Uterus (tissue), 2 donors: ENCODE measurements around the gene OTOS.

Experiments
- POLR2A ChIP-seq, 2 donors: fragments of 450-650 bp; IDR thresholded peaks; one replicate each; pipeline ENCODE4 v1.6.1; 2016; ENCODE audit warnings: antibody characterized with exemption in 2 of 2, mild to moderate bottlenecking in 1 of 2, moderate library complexity in 1 of 2
- TF ChIP-seq, protein P1 (sequence below), 4 experiments: fragments of 200-600 bp in 2 of 4; fragments of 450-650 bp in 2 of 4; sonication (generic) in 2 of 4; IDR thresholded peaks; one replicate each; pipeline ENCODE4 v1.5.1; 2016 to 2019; ENCODE audit warnings: antibody characterized with exemption in 4 of 4, mild to moderate bottlenecking in 2 of 4, moderate library complexity in 1 of 4

DNA sequence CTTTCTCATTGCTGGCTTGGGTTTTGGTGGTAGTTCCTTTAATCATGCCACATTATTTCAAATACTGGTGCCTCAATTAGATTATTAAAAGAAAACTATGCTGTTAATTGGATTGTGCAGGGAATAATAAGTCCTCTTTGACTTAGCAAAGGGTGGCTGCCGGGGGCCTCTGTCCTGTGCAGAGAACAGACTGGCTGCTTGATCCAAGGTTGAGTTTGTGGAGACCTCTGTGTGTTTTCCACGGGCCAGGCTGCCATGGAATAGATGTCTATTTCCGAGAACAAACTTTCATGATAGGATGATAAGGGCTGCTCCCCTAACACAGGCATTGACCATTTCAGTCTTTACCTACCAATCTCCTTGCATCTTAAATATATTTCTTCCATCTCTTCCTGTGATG is 30.4 kb upstream of the OTOS start:
- TF ChIP-seq, protein P1, sequence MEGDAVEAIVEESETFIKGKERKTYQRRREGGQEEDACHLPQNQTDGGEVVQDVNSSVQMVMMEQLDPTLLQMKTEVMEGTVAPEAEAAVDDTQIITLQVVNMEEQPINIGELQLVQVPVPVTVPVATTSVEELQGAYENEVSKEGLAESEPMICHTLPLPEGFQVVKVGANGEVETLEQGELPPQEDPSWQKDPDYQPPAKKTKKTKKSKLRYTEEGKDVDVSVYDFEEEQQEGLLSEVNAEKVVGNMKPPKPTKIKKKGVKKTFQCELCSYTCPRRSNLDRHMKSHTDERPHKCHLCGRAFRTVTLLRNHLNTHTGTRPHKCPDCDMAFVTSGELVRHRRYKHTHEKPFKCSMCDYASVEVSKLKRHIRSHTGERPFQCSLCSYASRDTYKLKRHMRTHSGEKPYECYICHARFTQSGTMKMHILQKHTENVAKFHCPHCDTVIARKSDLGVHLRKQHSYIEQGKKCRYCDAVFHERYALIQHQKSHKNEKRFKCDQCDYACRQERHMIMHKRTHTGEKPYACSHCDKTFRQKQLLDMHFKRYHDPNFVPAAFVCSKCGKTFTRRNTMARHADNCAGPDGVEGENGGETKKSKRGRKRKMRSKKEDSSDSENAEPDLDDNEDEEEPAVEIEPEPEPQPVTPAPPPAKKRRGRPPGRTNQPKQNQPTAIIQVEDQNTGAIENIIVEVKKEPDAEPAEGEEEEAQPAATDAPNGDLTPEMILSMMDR (IDR thresholded peaks at IDR 0.05): no peak
- TF ChIP-seq POLR2A (IDR thresholded peaks at IDR 0.05): no peak
